Transverse colon (tissue), 3 donors: Measurements from ENCODE around the gene MFAP4.

Experiments
- POLR2A ChIP-seq: fragments of 450-650 bp; IDR thresholded peaks from one replicate; pipeline ENCODE4 v1.6.1; 2016; ENCODE audit warnings: antibody characterized with exemption, mild to moderate bottlenecking, moderate library complexity
- TF ChIP-seq, protein P1 (sequence below), 5 experiments: fragments of 200-600 bp in 3 of 5; fragments of 450-650 bp in 2 of 5; sonication (generic) in 3 of 5; IDR thresholded peaks; 1 replicate in 2 of 5; 2 replicates in 3 of 5; pipeline ENCODE4 v1.5.1; 2016 to 2017; ENCODE audit warnings: antibody characterized with exemption in 5 of 5, inconsistent platforms in 3 of 5, mild to moderate bottlenecking in 2 of 5, moderate library complexity in 1 of 5

DNA sequence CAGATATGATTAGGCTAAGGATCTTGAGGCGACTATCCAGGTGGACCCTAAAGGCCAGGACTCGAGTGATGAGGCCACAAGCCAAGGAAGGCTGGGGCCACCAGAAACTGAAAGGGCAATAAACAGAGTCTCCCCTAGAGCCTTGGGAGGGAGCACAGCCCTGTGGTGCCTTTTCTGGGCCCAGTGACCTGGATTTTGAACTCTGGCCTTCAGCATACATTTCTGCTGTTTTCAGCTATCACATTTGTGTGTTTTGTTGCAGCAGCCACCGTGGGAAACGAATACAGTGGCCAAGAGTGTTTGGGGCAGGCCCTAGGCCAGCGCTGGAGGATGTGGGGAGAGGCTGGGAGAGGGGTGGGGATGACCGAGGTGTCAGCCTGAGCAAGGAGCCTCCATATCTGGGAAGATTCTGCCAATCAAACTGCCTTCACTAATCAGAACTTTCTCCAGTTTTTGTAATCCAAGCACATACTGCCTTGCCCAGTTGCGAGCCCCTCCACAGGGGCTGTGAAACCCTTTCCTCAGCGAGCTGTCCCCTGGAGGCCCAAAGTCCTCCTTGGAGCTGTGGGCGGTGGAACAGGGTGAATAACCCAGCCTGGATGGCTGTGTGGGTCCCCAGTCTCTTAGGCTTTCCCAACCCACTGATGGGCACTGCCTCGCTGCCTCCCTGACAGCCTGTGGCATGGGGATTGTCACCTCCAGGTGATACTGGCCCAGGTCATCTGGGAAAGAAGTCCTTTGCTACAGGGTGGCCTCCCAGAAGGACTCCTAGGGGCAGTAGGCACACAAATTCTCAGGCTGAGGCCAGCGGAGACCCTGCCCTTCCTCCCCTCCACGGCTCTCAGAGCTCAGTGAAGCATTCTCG, 41.3 kb downstream of the MFAP4 start:
- TF ChIP-seq POLR2A, result no peak
- TF ChIP-seq, protein P1, sequence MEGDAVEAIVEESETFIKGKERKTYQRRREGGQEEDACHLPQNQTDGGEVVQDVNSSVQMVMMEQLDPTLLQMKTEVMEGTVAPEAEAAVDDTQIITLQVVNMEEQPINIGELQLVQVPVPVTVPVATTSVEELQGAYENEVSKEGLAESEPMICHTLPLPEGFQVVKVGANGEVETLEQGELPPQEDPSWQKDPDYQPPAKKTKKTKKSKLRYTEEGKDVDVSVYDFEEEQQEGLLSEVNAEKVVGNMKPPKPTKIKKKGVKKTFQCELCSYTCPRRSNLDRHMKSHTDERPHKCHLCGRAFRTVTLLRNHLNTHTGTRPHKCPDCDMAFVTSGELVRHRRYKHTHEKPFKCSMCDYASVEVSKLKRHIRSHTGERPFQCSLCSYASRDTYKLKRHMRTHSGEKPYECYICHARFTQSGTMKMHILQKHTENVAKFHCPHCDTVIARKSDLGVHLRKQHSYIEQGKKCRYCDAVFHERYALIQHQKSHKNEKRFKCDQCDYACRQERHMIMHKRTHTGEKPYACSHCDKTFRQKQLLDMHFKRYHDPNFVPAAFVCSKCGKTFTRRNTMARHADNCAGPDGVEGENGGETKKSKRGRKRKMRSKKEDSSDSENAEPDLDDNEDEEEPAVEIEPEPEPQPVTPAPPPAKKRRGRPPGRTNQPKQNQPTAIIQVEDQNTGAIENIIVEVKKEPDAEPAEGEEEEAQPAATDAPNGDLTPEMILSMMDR (IDR thresholded peaks at IDR 0.05), result no peak
